A673 (cell line): ENCODE data around the gene LHCGR. TPM values are rescaled to one million over a fixed set of nuclear protein-coding genes. Genes with fewer than 3 reads are reported as not detected.

ENCODE experiments used
- BruUV-seq: library from RNA; stranded (reverse); fragments of 400-500 nt; replicated peaks from 2 replicates; lab custom pipeline; 2021; lab: Mats Ljungman, UMichigan
- CTCF ChIA-PET: fragments of 300-600 bp; sonication (Branson Sonifier 250); formaldehyde crosslinking; loops from one replicate; lab custom pipeline; 2022; ENCODE audit warnings: antibody characterized with exemption; lab: Charles Lee
- POLR2A ChIA-PET: fragments of 300-600 bp; sonication (Branson Sonifier 250); formaldehyde crosslinking; loops from one replicate; lab custom pipeline; 2022; ENCODE audit warnings: antibody characterized with exemption; ENCODE audit not compliant: low non-redundant PET; lab: Charles Lee
- DNase-seq: peaks from one replicate; pipeline ENCODE4 v3.0.0-alpha.2; 2015; ENCODE audit warnings: low spot score
- H3K27ac ChIP-seq: fragments of 200-600 bp; sonication (generic); 2 replicates; pipeline ENCODE4 v1.5.1; 2016; ENCODE audit warnings: mixed run types, low read depth, mild to moderate bottlenecking, mixed read lengths, antibody characterized with exemption, low read length; ENCODE audit not compliant: poor library complexity, severe bottlenecking
- H3K27me3 ChIP-seq: fragments of 200-600 bp; sonication (generic); replicated peaks from 2 replicates; pipeline ENCODE4 v1.6.1; 2017; ENCODE audit warnings: mixed run types, low read depth, mild to moderate bottlenecking, mixed read lengths, antibody characterized with exemption, low read length; ENCODE audit not compliant: insufficient read depth, poor library complexity
- H3K36me3 ChIP-seq: fragments of 200-600 bp; sonication (generic); 2 replicates; pipeline ENCODE4 v1.6.1; 2016; ENCODE audit warnings: mixed run types, mild to moderate bottlenecking, mixed read lengths, antibody characterized with exemption, low read length; ENCODE audit not compliant: insufficient read depth, poor library complexity, severe bottlenecking
- H3K4me1 ChIP-seq: fragments of 200-600 bp; sonication (generic); 2 replicates; pipeline ENCODE4 v1.6.1; 2017; ENCODE audit warnings: mixed run types, mild to moderate bottlenecking, mixed read lengths, antibody characterized with exemption, low read length; ENCODE audit not compliant: insufficient read depth, poor library complexity, severe bottlenecking
- H3K4me3 ChIP-seq: fragments of 200-600 bp; sonication (generic); 2 replicates; pipeline ENCODE4 v1.5.1; 2016; ENCODE audit warnings: low read depth, mixed run types, mild to moderate bottlenecking, mixed read lengths, low read length; ENCODE audit not compliant: poor library complexity, severe bottlenecking
- H3K9me3 ChIP-seq: fragments of 200-600 bp; sonication (generic); 2 replicates; pipeline ENCODE4 v1.6.1; 2016; ENCODE audit warnings: mixed run types, low read depth, mild to moderate bottlenecking, mixed read lengths, antibody characterized with exemption, low read length; ENCODE audit not compliant: poor library complexity, severe bottlenecking
- CTCF ChIP-seq: fragments of 300-800, 200-600 bp; sonication (generic); conservative IDR thresholded peaks from 2 replicates; pipeline ENCODE4 v1.5.1; 2017; ENCODE audit warnings: low read depth, mild to moderate bottlenecking, antibody characterized with exemption, low read length, moderate library complexity, mixed read lengths
- EZH2 ChIP-seq: fragments of 200-600 bp; sonication (generic); IDR thresholded peaks from 2 replicates; pipeline ENCODE4 v1.6.1; 2017; ENCODE audit warnings: borderline replicate concordance, low read depth, mild to moderate bottlenecking, mixed read lengths, antibody characterized with exemption, low read length; ENCODE audit not compliant: poor library complexity, severe bottlenecking
- intact Hi-C: fragments of 100-400 bp; cut with micrococcal nuclease; formaldehyde crosslinking; loops from one replicate; pipeline ENCODE4 v1.10.0; 2022; ENCODE audit not compliant: unreplicated experiment
- total RNA-seq: library from RNA; stranded (reverse); gene quantifications from 2 replicates; pipeline ENCODE4 v1.2.3, GENCODE V29; 2021

The LHCGR gene
- total RNA-seq, 1 experiment from 2014 or later: not detected

GRCh38 chr2:48767330-48767729 lies 11.8 kb upstream of the LHCGR start:
- no TSS peak for BruUV-seq
- Histone ChIP-seq H3K36me3 (no peaks in the 10 kb centered on the region), H3K9me3 (no peaks in the 10 kb centered on the region), H3K4me3 (no peak overlapping the region), H3K27ac (no peak overlapping the region), H3K4me1 (no peaks in the 10 kb centered on the region), H3K27me3 (no peaks in the 10 kb centered on the region)
- no peak for TF ChIP-seq EZH2
- no peak for TF ChIP-seq CTCF
- ChIA-PET CTCF (no interaction called here), POLR2A (no interaction called here)
- intact Hi-C loops: no loop called here
- DNase-seq: no peak

DNA sequence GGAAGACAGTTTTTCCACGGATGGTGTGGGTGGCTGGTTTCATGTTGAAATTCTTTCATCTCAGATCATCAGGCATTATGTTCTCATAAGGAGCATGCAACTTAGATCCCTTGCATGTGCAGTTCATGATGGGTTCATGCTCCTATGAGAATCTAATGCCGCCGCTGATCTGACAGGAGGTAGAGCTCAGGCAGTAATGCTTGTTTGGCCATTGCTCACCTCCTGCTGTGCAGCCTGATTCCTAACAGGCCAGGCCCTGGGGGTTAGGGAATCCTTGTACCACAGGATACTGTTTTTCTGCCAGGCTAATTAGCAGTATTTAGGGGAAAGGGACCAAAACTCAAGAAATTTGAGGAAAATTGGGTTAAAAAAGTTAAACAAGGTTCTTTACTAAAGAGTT lies 5.3 kb upstream of the LHCGR start:
- no TSS peak for BruUV-seq
- Histone ChIP-seq H3K27ac (no peak overlapping the region), H3K4me3 (no peak overlapping the region), H3K9me3 (no peaks in the 10 kb centered on the region), H3K36me3 (no peaks in the 10 kb centered on the region), H3K27me3 (peaks cover 8% of the 10 kb centered on the region), H3K4me1 (no peaks in the 10 kb centered on the region)
- ChIA-PET POLR2A (no interaction called here), CTCF (no interaction called here)
- DNase-seq: no peak
- TF ChIP-seq EZH2 (no peak), CTCF (no peak)
- intact Hi-C loops: no loop called here

DNA sequence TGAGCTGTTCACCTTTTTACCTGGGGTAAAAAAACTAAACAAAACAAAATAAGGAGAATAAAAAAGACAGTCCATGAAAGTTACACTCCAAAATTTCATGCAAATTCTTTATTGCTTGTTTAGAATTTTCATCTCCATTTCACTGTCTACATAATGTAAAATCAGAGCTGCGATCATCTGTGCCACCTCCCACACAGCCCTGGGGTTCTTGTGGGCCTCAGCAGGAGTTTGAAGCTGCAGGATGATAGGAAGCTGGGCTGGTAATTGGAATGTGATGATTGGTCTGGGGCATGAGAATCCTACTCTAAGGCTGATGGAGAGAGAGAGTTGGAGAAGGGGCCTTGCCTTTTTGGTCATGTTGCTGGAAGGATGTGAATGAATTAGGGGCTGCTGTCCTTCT lies 4.2 kb upstream of the LHCGR start:
- ChIA-PET POLR2A (no interaction called here), CTCF (no interaction called here)
- Histone ChIP-seq H3K4me3 (no peak overlapping the region), H3K36me3 (no peaks in the 10 kb centered on the region), H3K27me3 (peaks cover 10% of the 10 kb centered on the region), H3K9me3 (no peaks in the 10 kb centered on the region), H3K27ac (no peak overlapping the region), H3K4me1 (no peaks in the 10 kb centered on the region)
- TF ChIP-seq EZH2: no peak
- no peak for TF ChIP-seq CTCF
- no TSS peak for BruUV-seq
- intact Hi-C loops: no loop called here
- no peak for DNase-seq
